IPS-20b (cell line): ENCODE results near the gene UBR2.
"Not testable (repeated sequence)": the region's sequence is repeated elsewhere in the genome, so short reads cannot be mapped to it uniquely, and the experiment has no call there.

Experiments used
- H3K27ac ChIP-seq: one replicate; pipeline ENCODE4 v1.5.1; 2013; ENCODE audit warnings: low read length
- H3K27me3 ChIP-seq: 2 replicates; pipeline ENCODE4 v1.6.1; 2013; ENCODE audit warnings: mild to moderate bottlenecking, low read length, inconsistent platforms; ENCODE audit not compliant: insufficient read depth
- H3K36me3 ChIP-seq: 2 replicates; pipeline ENCODE4 v1.6.1; 2013; ENCODE audit warnings: low read depth, mild to moderate bottlenecking, inconsistent platforms, low read length, moderate library complexity; ENCODE audit not compliant: insufficient read depth
- H3K4me1 ChIP-seq: 2 replicates; pipeline ENCODE4 v1.6.1; 2013; ENCODE audit warnings: mild to moderate bottlenecking, control low read depth, inconsistent platforms, low read length, moderate library complexity; ENCODE audit not compliant: insufficient read depth
- H3K4me3 ChIP-seq: 2 replicates; pipeline ENCODE4 v1.5.1; 2013; ENCODE audit warnings: mild to moderate bottlenecking, low read length, inconsistent platforms
- H3K9ac ChIP-seq: 2 replicates; pipeline ENCODE4 v1.6.1; 2013; ENCODE audit warnings: low read depth, mild to moderate bottlenecking, inconsistent platforms, low read length, moderate library complexity
- H3K9me3 ChIP-seq: 2 replicates; pipeline ENCODE4 v1.6.1; 2013; ENCODE audit warnings: mild to moderate bottlenecking, low read depth, low read length, inconsistent platforms; ENCODE audit not compliant: insufficient read depth

UBR2 gene

DNA sequence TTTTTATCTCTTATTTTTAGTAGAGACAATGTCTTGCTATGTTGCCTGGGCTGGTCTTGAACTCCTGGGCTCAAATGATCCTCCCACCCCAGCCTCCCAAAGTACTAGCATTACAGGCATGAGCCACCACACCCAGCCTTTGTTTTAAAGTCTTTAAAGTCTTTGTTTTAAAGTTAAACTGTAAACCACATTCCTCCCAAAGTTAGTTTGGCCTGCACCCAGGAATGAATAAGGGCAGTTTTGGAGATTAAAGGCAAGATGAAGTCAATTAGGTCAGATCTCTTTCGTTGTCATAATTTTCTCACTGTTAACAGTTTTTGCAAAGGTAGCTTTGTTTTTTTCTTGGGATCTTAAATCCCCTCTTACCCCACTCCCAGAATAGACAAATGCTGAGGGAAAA is 63.8 kb downstream of the UBR2 start:
- Histone ChIP-seq H3K4me1 (no peaks in the 10 kb centered on the region), H3K27me3 (no peaks in the 10 kb centered on the region), H3K36me3 (peaks cover 25% of the 10 kb centered on the region), H3K27ac (no peak overlapping the region), H3K9me3 (no peaks in the 10 kb centered on the region), H3K9ac (no peak overlapping the region), H3K4me3 (no peak overlapping the region)

DNA sequence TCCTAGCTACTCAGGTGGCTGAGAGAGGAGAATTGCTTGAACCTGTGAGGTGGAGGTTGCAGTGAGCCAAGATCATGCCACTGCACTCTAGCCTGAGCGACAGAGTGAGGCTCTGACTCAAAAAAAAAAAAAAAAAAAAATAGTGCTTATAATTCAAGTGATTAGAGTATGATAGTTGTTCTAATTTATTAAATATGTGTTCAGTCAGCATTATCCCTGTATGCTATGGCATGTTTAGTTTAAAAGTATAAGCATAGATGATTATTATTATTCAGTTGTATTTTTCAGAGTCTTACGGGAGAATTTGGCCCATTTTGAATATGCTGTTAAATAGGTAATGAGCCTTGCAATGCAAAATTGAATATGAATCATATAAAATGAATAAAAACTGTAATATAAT is 64.8 kb downstream of the UBR2 start:
- Histone ChIP-seq H3K4me3 (no peak overlapping the region), H3K27ac (no peak overlapping the region), H3K9me3 (no peaks in the 10 kb centered on the region), H3K4me1 (no peaks in the 10 kb centered on the region), H3K9ac (no peak overlapping the region), H3K27me3 (no peaks in the 10 kb centered on the region), H3K36me3 (peaks cover 33% of the 10 kb centered on the region)

- Histone ChIP-seq H3K4me1 (no peaks in the 10 kb centered on the region), H3K27ac (no peak overlapping the region), H3K27me3 (no peaks in the 10 kb centered on the region), H3K36me3 (peaks cover 42% of the 10 kb centered on the region), H3K9ac (no peak overlapping the region), H3K9me3 (no peaks in the 10 kb centered on the region), H3K4me3 (no peak overlapping the region)
These were observed 66.0 kb downstream of the UBR2 start for GRCh38 chr6:42629845-42630244.

GRCh38 chr6:42637681-42638080 is 73.9 kb downstream of the UBR2 start:
- no peak overlapping the region for H3K4me3 ChIP-seq
- no peaks in the 10 kb centered on the region for H3K4me1 ChIP-seq
- H3K9ac ChIP-seq, result no peak overlapping the region
- no peak overlapping the region for H3K27ac ChIP-seq
- no peaks in the 10 kb centered on the region for H3K9me3 ChIP-seq
- peaks cover 70% of the 10 kb centered on the region for H3K36me3 ChIP-seq
- no peaks in the 10 kb centered on the region for H3K27me3 ChIP-seq

- H3K9ac ChIP-seq, result no peak overlapping the region
- H3K36me3 ChIP-seq, result peaks cover 59% of the 10 kb centered on the region
- no peaks in the 10 kb centered on the region for H3K27me3 ChIP-seq
- no peaks in the 10 kb centered on the region for H3K9me3 ChIP-seq
- no peak overlapping the region for H3K4me3 ChIP-seq
- no peaks in the 10 kb centered on the region for H3K4me1 ChIP-seq
- no peak overlapping the region for H3K27ac ChIP-seq
These were observed 79.0 kb downstream of the UBR2 start for GRCh38 chr6:42642794-42643193.

DNA sequence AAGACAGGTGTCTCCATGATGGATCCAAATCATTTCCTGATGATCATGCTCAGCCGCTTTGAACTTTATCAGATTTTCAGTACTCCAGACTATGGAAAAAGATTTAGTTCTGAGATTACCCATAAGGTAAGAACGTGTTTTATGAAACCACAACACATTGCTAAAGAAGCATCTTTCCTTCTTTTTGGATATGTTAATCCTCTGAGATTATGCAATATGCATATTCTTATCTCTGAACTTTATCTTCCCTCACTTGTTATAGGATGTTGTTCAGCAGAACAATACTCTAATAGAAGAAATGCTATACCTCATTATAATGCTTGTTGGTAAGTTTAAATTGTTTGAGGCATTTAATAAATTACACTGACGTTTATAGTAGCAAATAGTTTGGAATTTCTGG is 80.4 kb downstream of the UBR2 start:
- no peaks in the 10 kb centered on the region for H3K4me1 ChIP-seq
- H3K36me3 ChIP-seq, result peaks cover 62% of the 10 kb centered on the region
- no peak overlapping the region for H3K4me3 ChIP-seq
- H3K9me3 ChIP-seq, result no peaks in the 10 kb centered on the region
- H3K9ac ChIP-seq, result no peak overlapping the region
- no peak overlapping the region for H3K27ac ChIP-seq
- H3K27me3 ChIP-seq, result no peaks in the 10 kb centered on the region

GRCh38 chr6:42652024-42652746 is 88.4 kb downstream of the UBR2 start:
- H3K9ac ChIP-seq, result no peak overlapping the region
- no peaks in the 10 kb centered on the region for H3K9me3 ChIP-seq
- no peaks in the 10 kb centered on the region for H3K4me1 ChIP-seq
- H3K27me3 ChIP-seq, result no peaks in the 10 kb centered on the region
- H3K36me3 ChIP-seq, result peaks cover 72% of the 10 kb centered on the region
- H3K27ac ChIP-seq, result no peak overlapping the region
- no peak overlapping the region for H3K4me3 ChIP-seq

DNA sequence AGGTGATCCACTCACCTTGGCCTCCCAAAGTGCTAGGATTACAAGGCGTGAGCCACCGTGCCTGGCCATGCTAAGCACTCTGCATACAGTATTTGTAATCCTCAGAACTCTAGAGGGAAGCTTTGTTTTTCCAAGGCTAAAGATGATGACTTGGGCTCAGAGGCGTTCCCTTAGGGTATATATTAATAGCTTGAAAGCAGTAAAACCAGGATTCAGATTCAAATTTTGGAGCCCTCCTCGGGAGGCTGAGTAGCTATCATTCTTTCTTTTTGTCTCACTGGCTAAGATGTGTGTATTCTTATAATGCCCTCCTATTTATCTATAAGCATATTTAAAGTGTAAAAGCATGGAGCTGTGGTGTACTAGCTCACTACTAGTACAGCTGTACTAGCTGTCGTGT is 90.0 kb downstream of the UBR2 start:
- Histone ChIP-seq H3K4me1 (no peaks in the 10 kb centered on the region), H3K27me3 (no peaks in the 10 kb centered on the region), H3K9me3 (no peaks in the 10 kb centered on the region), H3K4me3 (no peak overlapping the region), H3K36me3 (peaks cover 79% of the 10 kb centered on the region), H3K27ac (no peak overlapping the region), H3K9ac (no peak overlapping the region)

DNA sequence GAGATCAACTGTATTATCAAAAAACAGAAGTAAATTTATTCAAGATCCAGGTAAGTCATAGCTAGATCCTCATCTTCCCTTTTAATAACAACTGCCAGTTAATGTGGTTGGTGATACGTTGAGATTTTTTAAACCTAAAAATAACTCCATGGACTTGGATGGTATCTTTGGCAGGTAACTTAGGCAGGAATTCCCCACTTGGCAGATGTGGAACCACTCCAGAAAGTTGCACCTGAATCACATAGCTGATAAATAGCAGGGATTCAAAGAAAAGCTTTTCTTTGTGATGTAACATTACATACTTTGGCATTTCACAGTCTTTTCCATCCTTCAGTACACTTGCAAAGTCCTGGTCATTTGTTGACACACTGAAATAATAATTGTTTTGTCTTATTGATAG is 96.0 kb downstream of the UBR2 start:
- H3K27me3 ChIP-seq, result no peaks in the 10 kb centered on the region
- H3K4me1 ChIP-seq, result no peaks in the 10 kb centered on the region
- no peak overlapping the region for H3K27ac ChIP-seq
- H3K4me3 ChIP-seq, result no peak overlapping the region
- no peak overlapping the region for H3K9ac ChIP-seq
- H3K36me3 ChIP-seq, result peaks cover 72% of the 10 kb centered on the region
- no peaks in the 10 kb centered on the region for H3K9me3 ChIP-seq

DNA sequence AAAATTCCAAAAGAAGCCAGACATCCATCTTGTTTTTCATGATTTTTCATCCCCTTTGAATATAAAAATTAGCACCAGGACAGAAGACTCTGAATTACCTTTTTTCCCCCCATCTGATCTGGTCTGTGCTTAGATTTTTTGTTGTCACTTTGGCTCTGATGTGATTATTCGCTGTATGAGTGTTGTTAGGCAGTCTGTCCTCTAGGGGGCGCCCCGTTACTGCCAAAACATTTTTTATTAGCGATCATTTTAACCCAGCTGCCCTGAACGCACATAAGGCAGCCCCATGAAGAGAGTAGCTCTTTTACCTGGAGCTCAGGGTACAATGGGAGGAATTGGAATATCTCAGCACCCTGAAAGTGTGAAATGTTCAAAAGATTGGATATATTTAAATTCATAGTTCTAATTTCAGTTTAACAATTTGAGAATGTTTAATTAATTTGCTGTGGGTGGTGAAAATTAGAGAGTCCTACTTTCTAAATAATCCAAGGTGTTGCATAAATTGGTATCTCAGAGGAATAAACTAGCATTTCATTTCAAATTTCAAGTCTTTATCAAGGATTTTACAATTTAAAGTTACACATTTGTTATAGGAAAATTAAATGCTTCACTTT is 97.8 kb downstream of the UBR2 start:
- Histone ChIP-seq H3K9ac (no peak overlapping the region), H3K9me3 (no peaks in the 10 kb centered on the region), H3K27me3 (no peaks in the 10 kb centered on the region), H3K27ac (no peak overlapping the region), H3K4me1 (no peaks in the 10 kb centered on the region), H3K4me3 (no peak overlapping the region), H3K36me3 (peaks cover 77% of the 10 kb centered on the region)

DNA sequence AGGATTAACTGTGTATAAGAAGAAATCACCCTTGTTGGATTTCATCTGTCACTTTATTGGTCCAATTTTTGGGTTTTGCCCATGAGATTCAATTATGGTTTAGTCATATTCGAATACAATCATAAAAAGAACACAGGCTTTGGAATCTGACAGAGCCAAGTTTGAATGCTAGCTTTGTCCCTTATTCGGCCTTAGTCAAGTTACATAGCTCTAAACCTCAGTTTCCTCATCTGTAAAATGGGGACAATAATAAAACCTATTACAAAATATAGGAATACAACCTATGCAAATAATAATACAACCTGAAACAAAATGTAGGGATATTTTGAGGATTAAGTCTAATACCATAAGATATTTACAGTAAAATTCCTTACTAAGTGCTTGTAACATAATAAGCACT is 100.9 kb downstream of the UBR2 start:
- Histone ChIP-seq H3K36me3 (peaks cover 64% of the 10 kb centered on the region), H3K9me3 (no peaks in the 10 kb centered on the region), H3K9ac (no peak overlapping the region), H3K27ac (no peak overlapping the region), H3K4me1 (no peaks in the 10 kb centered on the region), H3K4me3 (no peak overlapping the region), H3K27me3 (no peaks in the 10 kb centered on the region)

DNA sequence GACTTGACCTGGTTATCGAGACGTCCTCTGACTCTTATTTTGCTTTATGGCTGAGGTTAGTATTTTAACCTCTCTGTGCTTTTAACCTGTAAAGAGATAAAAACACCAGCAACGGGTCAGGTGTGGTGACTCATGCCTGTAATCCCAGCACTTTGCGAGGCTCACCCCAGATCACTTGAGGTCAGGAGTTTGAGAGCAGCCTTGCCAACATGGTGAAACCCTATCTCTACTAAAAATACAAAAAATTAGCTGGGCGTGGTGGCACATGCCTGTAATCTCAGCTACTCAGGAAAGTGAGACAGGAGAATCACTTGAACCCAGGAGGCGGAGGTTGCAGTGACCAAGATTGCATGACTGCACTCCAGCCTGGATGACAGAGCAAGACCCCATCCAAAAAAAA is 110.5 kb downstream of the UBR2 start:
- peaks cover 96% of the 10 kb centered on the region for H3K36me3 ChIP-seq
- H3K27ac ChIP-seq, H3K4me1 ChIP-seq, H3K4me3 ChIP-seq, H3K27me3 ChIP-seq, H3K9ac ChIP-seq, H3K9me3 ChIP-seq: not testable (repeated sequence)
